H1 (cell line): ENCODE data around the gene PHF24. TPM values are rescaled to one million over a fixed set of nuclear protein-coding genes. Genes with fewer than 3 reads are reported as not detected.

Experiments
- CTCF ChIA-PET: fragments of 300-600 bp; sonication (Branson Sonifier 250); formaldehyde crosslinking; loops from one replicate; lab custom pipeline; 2021; ENCODE audit not compliant: partially characterized antibody; lab: Charles Lee
- POLR2A ChIA-PET: fragments of 300-600 bp; sonication (Branson Sonifier 250); formaldehyde crosslinking; loops from one replicate; lab custom pipeline; 2021; ENCODE audit warnings: inconsistent platforms; ENCODE audit not compliant: partially characterized antibody; lab: Charles Lee
- DNase-seq, 2 experiments: peaks; one replicate each; pipeline versions ENCODE4 v3.0.0 to v3.0.0-alpha.2; 2010 to 2022; ENCODE audit warnings: low spot score in 2 of 2, low read depth in 1 of 2, mixed read lengths in 1 of 2
- FAIRE-seq: peaks from 2 replicates; lab custom pipeline; 2011; peaks lifted over from hg19 to GRCh38; lab: Jason Lieb, UNC
- H2AFZ ChIP-seq: 2 replicates; pipeline ENCODE4 v1.8.1; 2012; ENCODE audit warnings: low read length, inconsistent platforms
- H2AK5ac ChIP-seq: 2 replicates; pipeline ENCODE4 v1.6.1; 2013; ENCODE audit warnings: low read depth, low read length
- H2BK120ac ChIP-seq: replicated peaks from 2 replicates; pipeline ENCODE3; 2013; ENCODE audit warnings: low read depth, low read length, inconsistent platforms
- H2BK12ac ChIP-seq: 2 replicates; pipeline ENCODE4 v1.6.1; 2013; ENCODE audit warnings: low read depth, low read length
- H2BK15ac ChIP-seq: 2 replicates; pipeline ENCODE4 v1.6.1; 2013; ENCODE audit warnings: low read length
- H2BK20ac ChIP-seq: 2 replicates; pipeline ENCODE4 v1.6.1; 2013; ENCODE audit warnings: low read length
- H2BK5ac ChIP-seq: 2 replicates; pipeline ENCODE4 v1.6.1; 2013; ENCODE audit warnings: low read depth, low read length
- H3K14ac ChIP-seq: 2 replicates; pipeline ENCODE4 v1.6.1; 2013; ENCODE audit warnings: inconsistent platforms; ENCODE audit not compliant: insufficient read length
- H3K18ac ChIP-seq: 2 replicates; pipeline ENCODE4 v1.6.1; 2013; ENCODE audit warnings: low read length; ENCODE audit errors: extremely low read depth
- H3K23ac ChIP-seq: 2 replicates; pipeline ENCODE4 v1.6.1; 2013; ENCODE audit warnings: inconsistent platforms; ENCODE audit not compliant: insufficient read length
- H3K23me2 ChIP-seq: 2 replicates; pipeline ENCODE4 v1.6.1; 2013; ENCODE audit warnings: low read depth, low read length
- H3K27ac ChIP-seq: 2 replicates; pipeline ENCODE4 v1.6.1; 2011; ENCODE audit warnings: low read depth, low read length, inconsistent platforms
- H3K27me3 ChIP-seq, 4 experiments: replicated peaks in 1 of 4; 1 replicate in 1 of 4; 2 replicates in 3 of 4; pipeline versions ENCODE4 v1.6.1 to v1.8.1; 2011 to 2013; ENCODE audit warnings: low read length in 3 of 4, mild to moderate bottlenecking in 3 of 4, inconsistent platforms in 2 of 4, mixed read lengths in 2 of 4, moderate library complexity in 1 of 4; ENCODE audit not compliant: control insufficient read depth in 3 of 4, insufficient read depth in 3 of 4; ENCODE audit errors: extremely low read depth in 1 of 4
- H3K36me3 ChIP-seq, 4 experiments: 2 replicates each; pipeline versions ENCODE4 v1.6.1 to v1.8.1; 2011 to 2013; ENCODE audit warnings: mild to moderate bottlenecking in 4 of 4, low read length in 3 of 4, moderate library complexity in 2 of 4, control low read depth in 1 of 4, inconsistent platforms in 1 of 4; ENCODE audit not compliant: insufficient read depth in 4 of 4, control insufficient read depth in 2 of 4
- H3K4ac ChIP-seq: replicated peaks from 2 replicates; pipeline ENCODE3; 2013; ENCODE audit warnings: low read length, low read depth, mixed read lengths, inconsistent platforms; ENCODE audit not compliant: insufficient read length
- H3K4me1 ChIP-seq, 4 experiments: replicated peaks in 1 of 4; 1 replicate in 1 of 4; 2 replicates in 3 of 4; pipeline versions ENCODE4 v1.6.1 to v1.8.1; 2011 to 2013; ENCODE audit warnings: low read length in 3 of 4, inconsistent platforms in 2 of 4, mixed read lengths in 1 of 4; ENCODE audit not compliant: insufficient read depth in 4 of 4, control insufficient read depth in 3 of 4
- H3K4me2 ChIP-seq, 2 experiments: 2 replicates each; pipeline versions ENCODE4 v1.6.1 to v1.8.1; 2011 to 2013; ENCODE audit warnings: low read depth in 2 of 2, low read length in 2 of 2, control low read depth in 1 of 2, inconsistent platforms in 1 of 2, mild to moderate bottlenecking in 1 of 2; ENCODE audit not compliant: insufficient read depth in 1 of 2
- H3K4me3 ChIP-seq, 4 experiments: fragments of 200-600, 300-600 bp in 1 of 4; sonication (generic), shearing (Covaris generic), sonication (Bioruptor Twin) in 1 of 4; 2 replicates each; pipeline versions ENCODE4 v1.5.1 to v1.8.1; 2011 to 2016; ENCODE audit warnings: low read length in 4 of 4, low read depth in 3 of 4, control low read depth in 2 of 4, inconsistent platforms in 2 of 4, mild to moderate bottlenecking in 2 of 4, mixed read lengths in 1 of 4, moderate library complexity in 1 of 4; ENCODE audit not compliant: insufficient read depth in 2 of 4; ENCODE audit errors: extremely low read depth in 1 of 4
- H3K56ac ChIP-seq: replicated peaks from 2 replicates; pipeline ENCODE3; 2013; ENCODE audit warnings: low read depth, mild to moderate bottlenecking, mixed read lengths, low read length, inconsistent platforms; ENCODE audit not compliant: insufficient read length
- H3K79me1 ChIP-seq: 2 replicates; pipeline ENCODE4 v1.6.1; 2013; ENCODE audit warnings: low read depth, low read length, control low read depth
- H3K79me2 ChIP-seq, 2 experiments: 2 replicates each; pipeline versions ENCODE4 v1.6.1 to v1.8.1; 2012 to 2013; ENCODE audit warnings: low read length in 2 of 2, mild to moderate bottlenecking in 2 of 2, inconsistent platforms in 1 of 2; ENCODE audit not compliant: insufficient read depth in 2 of 2, control insufficient read depth in 1 of 2
- H3K9ac ChIP-seq, 4 experiments: replicated peaks in 1 of 4; 1 replicate in 1 of 4; 2 replicates in 3 of 4; pipeline versions ENCODE4 v1.6.1 to v1.8.1; 2011 to 2013; ENCODE audit warnings: low read depth in 3 of 4, low read length in 3 of 4, control low read depth in 2 of 4, mild to moderate bottlenecking in 2 of 4, moderate library complexity in 2 of 4, inconsistent platforms in 1 of 4; ENCODE audit errors: extremely low read depth in 1 of 4
- H3K9me3 ChIP-seq, 2 experiments: 2 replicates each; pipeline versions ENCODE4 v1.6.1 to v1.8.1; 2012 to 2013; ENCODE audit warnings: mild to moderate bottlenecking in 2 of 2, moderate library complexity in 2 of 2, control low read depth in 1 of 2, inconsistent platforms in 1 of 2, low read depth in 1 of 2, low read length in 1 of 2, mixed read lengths in 1 of 2; ENCODE audit not compliant: insufficient read depth in 2 of 2
- H4K20me1 ChIP-seq, 2 experiments: replicated peaks in 1 of 2; 2 replicates each; pipeline versions ENCODE3 to v1.8.1; 2011 to 2013; ENCODE audit warnings: inconsistent platforms in 2 of 2, low read length in 2 of 2, mild to moderate bottlenecking in 1 of 2; ENCODE audit not compliant: insufficient read depth in 2 of 2, control insufficient read depth in 1 of 2
- H4K5ac ChIP-seq: 2 replicates; pipeline ENCODE4 v1.6.1; 2013; ENCODE audit warnings: low read length, low read depth, mixed read lengths, inconsistent platforms; ENCODE audit not compliant: insufficient read length
- H4K8ac ChIP-seq: 2 replicates; pipeline ENCODE4 v1.8.0; 2013; ENCODE audit warnings: mild to moderate bottlenecking, moderate library complexity, low read length, inconsistent platforms; ENCODE audit not compliant: insufficient read depth; ENCODE audit errors: extremely low read depth
- H4K91ac ChIP-seq: replicated peaks from 2 replicates; pipeline ENCODE3; 2013; ENCODE audit warnings: low read length, mixed read lengths, inconsistent platforms; ENCODE audit not compliant: insufficient read length
- CHD2 ChIP-seq: IDR thresholded peaks from 2 replicates; pipeline ENCODE4 v1.6.1; 2012; ENCODE audit warnings: low read length, improper control_type of control experiment
- EZH2 ChIP-seq: fragments of 200-600 bp; sonication (generic); IDR thresholded peaks from 2 replicates; pipeline ENCODE4 v1.7.1; 2012; ENCODE audit warnings: low read depth, mild to moderate bottlenecking, moderate library complexity, low read length, inconsistent platforms; ENCODE audit not compliant: severe bottlenecking
- FOSL1 ChIP-seq: IDR thresholded peaks from 2 replicates; pipeline ENCODE4 v1.6.1; 2011; ENCODE audit warnings: mild to moderate bottlenecking, low read depth, low read length, moderate library complexity; ENCODE audit not compliant: insufficient read depth
- GABPA ChIP-seq: IDR thresholded peaks from 2 replicates; pipeline ENCODE4 v1.6.1; 2011; ENCODE audit warnings: mild to moderate bottlenecking, low read length, moderate library complexity, borderline replicate concordance; ENCODE audit not compliant: insufficient read depth
- HDAC6 ChIP-seq: IDR thresholded peaks from one replicate; pipeline ENCODE4 v1.7.1; 2012; ENCODE audit warnings: low read depth, mild to moderate bottlenecking, inconsistent platforms, low read length, moderate library complexity
- JUN ChIP-seq: IDR thresholded peaks from 2 replicates; pipeline ENCODE4 v1.6.1; 2011; ENCODE audit warnings: low read depth, mild to moderate bottlenecking, improper control_type of control experiment, low read length
- KDM5A ChIP-seq: fragments of 200-600 bp; IDR thresholded peaks from 2 replicates; pipeline ENCODE4 v1.7.1; 2012; ENCODE audit warnings: mild to moderate bottlenecking, low read length, inconsistent platforms, mixed read lengths
- NRF1 ChIP-seq: IDR thresholded peaks from 2 replicates; pipeline ENCODE4 v1.6.1; 2011; ENCODE audit warnings: mild to moderate bottlenecking, low read depth, low read length, improper control_type of control experiment
- RBBP5 ChIP-seq: IDR thresholded peaks from 2 replicates; pipeline ENCODE4 v1.7.1; 2012; ENCODE audit warnings: low read depth, mild to moderate bottlenecking, inconsistent platforms, low read length, moderate library complexity, borderline replicate concordance
- SUZ12 ChIP-seq: fragments of 200-600 bp; sonication (generic); IDR thresholded peaks from 2 replicates; pipeline ENCODE4 v1.6.1; 2012; ENCODE audit warnings: mild to moderate bottlenecking, inconsistent platforms, low read length, moderate library complexity, mixed read lengths
- TCF12 ChIP-seq: IDR thresholded peaks from 2 replicates; pipeline ENCODE4 v1.6.1; 2011; ENCODE audit warnings: low read depth, mild to moderate bottlenecking, low read length
- WGBS, 2 experiments: shearing (Covaris generic) in 1 of 2; methylation state at CpG; one replicate each; pipeline versions ENCODE4 v1.1.6 to v1.1.7; 2013 to 2015; ENCODE audit warnings: low lambda C conversion rate in 2 of 2, mixed read lengths in 2 of 2, inconsistent platforms in 1 of 2, low coverage in 1 of 2, missing lambda C conversion rate in 1 of 2; ENCODE audit not compliant: insufficient replicate concordance in 2 of 2, insufficient coverage in 1 of 2, insufficient read length in 1 of 2; ENCODE audit errors: extremely low coverage in 1 of 2, missing lambda C conversion rate in 1 of 2; 5-methylcytosine and 5-hydroxymethylcytosine counted together
- polyA plus RNA-seq, 7 experiments: library from polyadenylated mRNA; depleted of rRNA in 3 of 7; stranded (reverse) in 5 of 7; unstranded in 2 of 7; fragments of >200 nt in 5 of 7; fragments of 200-250 nt in 2 of 7; gene quantifications; 1 replicate in 5 of 7; 2 replicates in 1 of 7; 4 replicates in 1 of 7; pipeline versions ENCODE4 v1.2.1 to v1.2.3, GENCODE V29; 2011 to 2013; ENCODE audit warnings: missing spikeins in 2 of 7, mixed read lengths in 2 of 7
- total RNA-seq: library from RNA; stranded (reverse); fragmentation: NEBNext Ultra II Directional; extraction: Animal tissue kit (Norgen Biotek cat#: 25700); gene quantifications from 2 replicates; pipeline ENCODE4 v1.2.1, GENCODE V29; 2021

Gene PHF24
- total and polyA plus RNA-seq, 2 of the 8 experiments (the other 6 are each of a cell fraction or from before 2014, with no cell fraction given): 0.29 to 0.35 TPM

DNA sequence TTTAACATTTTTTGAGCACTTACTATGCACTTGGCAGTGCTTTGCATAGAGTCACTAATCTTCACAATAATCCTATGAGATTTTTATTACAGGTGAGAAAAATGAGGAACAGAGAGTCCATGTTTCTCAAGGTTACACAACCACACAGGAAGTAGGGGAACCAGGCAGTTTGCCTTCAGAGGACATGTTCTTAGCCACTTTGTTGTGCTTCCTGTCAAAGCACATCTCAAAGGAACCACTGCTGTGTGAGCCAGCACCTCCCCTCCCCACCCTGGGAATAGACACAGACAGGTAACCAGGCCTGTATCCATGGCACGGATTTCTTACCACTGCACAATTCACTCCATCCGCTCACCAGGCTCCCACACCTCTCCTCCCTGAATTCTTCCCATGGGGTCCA is 25.1 kb downstream of the PHF24 start:
- Histone ChIP-seq H3K79me2 (no peaks in the 10 kb centered on the region), H4K91ac (no peak overlapping the region), H3K18ac (no peak overlapping the region), H2BK15ac (no peak overlapping the region), H3K4me3 (no peak overlapping the region), H3K4me1 (peaks cover 0 to 12% (median 5%) of the 10 kb centered on the region in 4 experiments; a peak in 5 of 7 replicates), H2BK20ac (no peak overlapping the region), H3K4me2 (no peak overlapping the region), H4K20me1 (no peaks in the 10 kb centered on the region), H2BK12ac (no peak overlapping the region), H2BK120ac (no peak overlapping the region), H2AK5ac (no peak overlapping the region), H3K4ac (no peak overlapping the region), H3K23me2 (no peaks in the 10 kb centered on the region; the same call in 1 of the 2 replicates), H4K5ac (no peak overlapping the region), H3K36me3 (no peaks in the 10 kb centered on the region), H4K8ac (no peak overlapping the region), H3K23ac (no peak overlapping the region), H3K9ac (no peak overlapping the region), H3K56ac (no peak overlapping the region), H2BK5ac (no peak overlapping the region), H3K79me1 (no peaks in the 10 kb centered on the region), H3K27me3 (no peaks in the 10 kb centered on the region), H3K9me3 (no peaks in the 10 kb centered on the region), H3K27ac (no peak overlapping the region), H3K14ac (no peak overlapping the region), H2AFZ (no peak overlapping the region)
- FAIRE-seq: no peak
- TF ChIP-seq GABPA (no peak), RBBP5 (no peak), SUZ12 (no peak), NRF1 (no peak), TCF12 (no peak), FOSL1 (no peak), EZH2 (no peak), CHD2 (no peak), JUN (no peak), KDM5A (no peak), HDAC6 (no peak)
- no peak for DNase-seq
- 85% methylated on average over 2 of the region's 2 CpGs; no CpG with 5 or more reads in 1 of the 2 experiments for WGBS, 2 experiments
- ChIA-PET CTCF (interaction anchor here (1.0 to 8.3 kb wide), 9 partner anchors 11 to 281 kb away, joined by 3 to 108 read pairs (median 9); no protein-coding TSS in a partner anchor), POLR2A (interaction anchor here (1.2 kb wide), 1 partner anchor 44 kb away, joined by 3 read pairs; no protein-coding TSS in a partner anchor)
